ENCODE measurements around the gene ARHGAP15.

GRCh38 chr2:143474586-143474985 lies 345.4 kb downstream of the ARHGAP15 start:
- TF ChIP-seq CTCF (IDR thresholded peaks at IDR 0.05), result no peak
- TF ChIP-seq ZFX (IDR thresholded peaks at IDR 0.05; ENCODE audit: borderline replicate concordance), result no peak

All from 22Rv1 (cell line).